Measurements from ENCODE around the gene CRLF1.

- no peak for TF ChIP-seq CTCF (conservative IDR thresholded peaks at IDR 0.05; ENCODE audit: low read length)
- TF ChIP-seq EZH2phosphoT487 (IDR thresholded peaks at IDR 0.05; ENCODE audit: borderline replicate concordance), result no peak
Observed at GRCh38 chr19:18610556-18611326, 4.1 kb upstream of the CRLF1 start.

All from Loucy (cell line).